Gastrocnemius medialis (tissue), 4 donors: ENCODE measurements around the gene JOSD2.

Source experiments
- CTCF ChIP-seq, 5 experiments: fragments of 450-650 bp in 3 of 5; fragments of 200-600 bp in 2 of 5; sonication (generic) in 2 of 5; IDR thresholded peaks in 4 of 5; conservative IDR thresholded peaks in 1 of 5; 1 replicate in 4 of 5; 2 replicates in 1 of 5; pipeline ENCODE4 v1.5.1; 2016 to 2019; ENCODE audit warnings: antibody characterized with exemption in 5 of 5, mild to moderate bottlenecking in 3 of 5, moderate library complexity in 3 of 5
- POLR2A ChIP-seq, 2 donors: fragments of 450-650 bp; IDR thresholded peaks; one replicate each; pipeline ENCODE4 v1.6.1; 2017; ENCODE audit warnings: antibody characterized with exemption in 2 of 2, mild to moderate bottlenecking in 2 of 2, moderate library complexity in 2 of 2

GRCh38 chr19:50537769-50538230, 26.8 kb upstream of the JOSD2 start:
- TF ChIP-seq POLR2A (IDR thresholded peaks at IDR 0.05) (no peak), CTCF (IDR thresholded peaks at IDR 0.05 in 4 of 5, conservative IDR thresholded peaks at IDR 0.05 in 1 of 5) (peak in 4 of 5 experiments; percentile 33 to 64 (median 56))
